Activated naive CD8-positive, alpha-beta T cell treated with anti-CD3 and anti-CD28 coated beads for 36 hours (primary cell): ENCODE results near the gene MRPL33. TPM values are rescaled to one million over a fixed set of nuclear protein-coding genes. Genes with fewer than 3 reads are reported as not detected.
"Not testable (repeated sequence)": the region's sequence is repeated elsewhere in the genome, so short reads cannot be mapped to it uniquely, and the experiment has no call there.

Source experiments
- DNase-seq: peaks from one replicate; pipeline ENCODE4 v3.0.0; 2021
- H3K27ac Mint-ChIP-seq: one replicate; pipeline ENCODE4 v1.8.0; 2022; ENCODE audit warnings: mild to moderate bottlenecking, moderate library complexity, mixed read lengths
- H3K27me3 Mint-ChIP-seq: one replicate; pipeline ENCODE4 v1.8.0; 2022; ENCODE audit warnings: mild to moderate bottlenecking, mixed read lengths
- H3K36me3 Mint-ChIP-seq: one replicate; pipeline ENCODE4 v1.8.0; 2021; ENCODE audit warnings: mild to moderate bottlenecking, mixed read lengths
- H3K4me1 Mint-ChIP-seq: one replicate; pipeline ENCODE4 v1.8.0; 2021; ENCODE audit warnings: mixed read lengths
- H3K4me3 Mint-ChIP-seq: one replicate; pipeline ENCODE4 v1.8.0; 2022; ENCODE audit warnings: mild to moderate bottlenecking, moderate library complexity, mixed read lengths
- H3K9me3 Mint-ChIP-seq: one replicate; pipeline ENCODE4 v1.8.0; 2022; ENCODE audit warnings: mixed read lengths
- total RNA-seq, 2 experiments: library from RNA; stranded (reverse); gene quantifications; one replicate each; pipeline ENCODE4 v1.2.3, GENCODE V29; 2021

MRPL33 gene
- total RNA-seq, 2 experiments from 2014 or later, result 68.9 to 82.6 TPM

DNA sequence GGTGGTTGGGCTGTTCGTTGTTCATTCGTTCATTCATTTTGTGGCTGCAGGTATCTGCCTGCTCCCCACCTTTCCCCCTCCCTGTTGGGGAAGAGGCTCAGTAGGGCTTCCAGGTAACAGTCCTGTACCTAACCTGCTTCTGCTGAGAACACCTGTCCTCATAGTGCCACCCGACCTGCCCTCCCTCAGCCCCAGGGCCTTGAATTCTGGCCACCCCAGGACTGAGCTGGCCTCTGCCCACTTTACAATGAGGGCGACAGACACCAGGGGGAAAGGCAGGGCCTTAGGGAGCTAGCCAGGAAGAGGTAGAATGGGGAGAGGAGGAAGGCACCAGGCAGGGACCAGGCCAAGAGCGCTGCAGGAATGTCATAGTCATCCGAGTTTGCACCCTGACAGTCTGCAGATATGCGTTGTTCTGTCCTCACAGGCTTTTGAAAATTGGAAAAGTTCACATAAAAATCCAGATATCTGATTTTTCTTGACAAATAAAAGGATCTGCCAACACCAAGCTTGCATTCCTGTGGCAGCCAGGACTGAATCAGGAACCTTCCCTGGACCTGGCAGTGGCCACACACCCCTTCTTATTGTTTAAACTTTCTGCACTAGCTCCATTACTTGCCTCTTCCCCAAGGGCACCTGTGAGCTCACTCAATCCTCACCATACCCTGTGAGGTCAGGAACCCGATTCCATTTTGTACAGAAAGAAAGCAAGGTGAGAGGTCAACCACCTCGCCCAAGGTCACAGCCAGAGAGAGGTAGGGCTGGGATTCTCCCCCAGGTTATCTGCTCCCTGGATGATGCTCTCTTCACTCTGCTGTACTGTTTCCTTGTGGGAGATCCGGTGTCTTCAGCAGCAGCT, 35.3 kb upstream of the MRPL33 start:
- Mint-ChIP-seq H3K4me1 (peaks cover 9% of the 10 kb centered on the region), H3K27ac (peak overlapping the region; percentile 16), H3K4me3 (peak overlapping the region; percentile 34)

DNA sequence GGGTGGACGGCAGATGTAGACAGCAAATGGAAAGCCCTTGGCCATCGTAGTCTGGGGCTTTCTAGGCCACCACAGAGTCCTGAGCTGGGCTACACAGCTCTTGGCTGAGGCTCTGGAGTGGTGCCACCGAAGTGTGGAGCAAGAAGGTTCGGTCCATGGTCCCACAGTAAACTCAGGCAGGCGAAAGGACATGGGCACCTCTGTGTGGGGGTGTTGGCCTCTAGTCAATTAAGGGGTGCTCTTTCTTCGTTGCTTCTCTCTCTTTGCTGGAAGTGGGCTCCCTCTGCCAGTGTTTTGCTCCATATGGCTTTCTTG, 34.7 kb upstream of the MRPL33 start:
- DNase-seq, result no peak
- H3K27ac Mint-ChIP-seq, result no peak overlapping the region
- H3K9me3 Mint-ChIP-seq, result peaks cover 2% of the 10 kb centered on the region
- H3K36me3 Mint-ChIP-seq, result no peaks in the 10 kb centered on the region
- peaks cover 9% of the 10 kb centered on the region for H3K4me1 Mint-ChIP-seq
- no peak overlapping the region for H3K4me3 Mint-ChIP-seq
- H3K27me3 Mint-ChIP-seq, result no peaks in the 10 kb centered on the region

More for the DNA sequence above, 35.3 kb upstream of the MRPL33 start:
- no peak for DNase-seq
- no peaks in the 10 kb centered on the region for H3K36me3 Mint-ChIP-seq
- H3K27me3 Mint-ChIP-seq, result no peaks in the 10 kb centered on the region
- H3K9me3 Mint-ChIP-seq, result peaks cover 2% of the 10 kb centered on the region

GRCh38 chr2:27737676-27738348, 33.7 kb upstream of the MRPL33 start:
- no peak overlapping the region for H3K27ac Mint-ChIP-seq
- no peaks in the 10 kb centered on the region for H3K27me3 Mint-ChIP-seq
- H3K4me3 Mint-ChIP-seq, result no peak overlapping the region
- no peak for DNase-seq
- peaks cover 2% of the 10 kb centered on the region for H3K9me3 Mint-ChIP-seq
- H3K4me1 Mint-ChIP-seq, result peaks cover 9% of the 10 kb centered on the region
- no peaks in the 10 kb centered on the region for H3K36me3 Mint-ChIP-seq

GRCh38 chr2:27738349-27739057, 33.0 kb upstream of the MRPL33 start:
- H3K9me3 Mint-ChIP-seq, result peaks cover 2% of the 10 kb centered on the region
- no peaks in the 10 kb centered on the region for H3K36me3 Mint-ChIP-seq
- no peaks in the 10 kb centered on the region for H3K27me3 Mint-ChIP-seq
- H3K27ac Mint-ChIP-seq, result no peak overlapping the region
- H3K4me1 Mint-ChIP-seq, result peaks cover 9% of the 10 kb centered on the region
- H3K4me3 Mint-ChIP-seq, result no peak overlapping the region
- DNase-seq, result no peak

GRCh38 chr2:27739058-27739373, 32.5 kb upstream of the MRPL33 start:
- no peaks in the 10 kb centered on the region for H3K27me3 Mint-ChIP-seq
- DNase-seq, result no peak
- no peaks in the 10 kb centered on the region for H3K36me3 Mint-ChIP-seq
- H3K4me3 Mint-ChIP-seq, result no peak overlapping the region
- H3K4me1 Mint-ChIP-seq, result peaks cover 9% of the 10 kb centered on the region
- H3K9me3 Mint-ChIP-seq, result peaks cover 2% of the 10 kb centered on the region
- H3K27ac Mint-ChIP-seq, result no peak overlapping the region

DNA sequence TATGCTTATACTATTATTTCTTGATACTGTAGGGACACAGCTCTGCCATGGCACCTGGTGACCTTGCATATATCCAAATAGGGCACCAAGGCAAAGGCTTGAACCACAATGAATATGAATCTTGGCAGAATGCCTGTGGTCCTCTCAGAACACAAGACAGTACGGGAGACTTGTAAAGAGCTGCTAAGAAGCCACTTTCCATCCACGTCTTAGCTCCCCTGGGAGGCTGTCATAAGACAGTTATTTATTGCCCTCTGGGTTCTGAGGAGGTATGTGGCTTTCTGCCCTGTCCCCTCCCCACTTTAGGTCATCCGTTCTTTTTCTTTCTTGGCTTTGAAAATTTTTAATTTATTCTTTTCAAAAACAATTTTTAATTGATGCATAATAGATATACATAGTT, 29.8 kb upstream of the MRPL33 start:
- no peak for DNase-seq
- no peaks in the 10 kb centered on the region for H3K27me3 Mint-ChIP-seq
- no peaks in the 10 kb centered on the region for H3K4me1 Mint-ChIP-seq
- no peak overlapping the region for H3K4me3 Mint-ChIP-seq
- no peaks in the 10 kb centered on the region for H3K9me3 Mint-ChIP-seq
- H3K27ac Mint-ChIP-seq, result no peak overlapping the region
- H3K36me3 Mint-ChIP-seq, result no peaks in the 10 kb centered on the region

GRCh38 chr2:27742571-27742970, 28.9 kb upstream of the MRPL33 start:
- no peak for DNase-seq
- Mint-ChIP-seq H3K36me3 (no peaks in the 10 kb centered on the region), H3K27ac (no peak overlapping the region), H3K4me3 (no peak overlapping the region), H3K9me3 (no peaks in the 10 kb centered on the region), H3K4me1 (no peaks in the 10 kb centered on the region), H3K27me3 (no peaks in the 10 kb centered on the region)

DNA sequence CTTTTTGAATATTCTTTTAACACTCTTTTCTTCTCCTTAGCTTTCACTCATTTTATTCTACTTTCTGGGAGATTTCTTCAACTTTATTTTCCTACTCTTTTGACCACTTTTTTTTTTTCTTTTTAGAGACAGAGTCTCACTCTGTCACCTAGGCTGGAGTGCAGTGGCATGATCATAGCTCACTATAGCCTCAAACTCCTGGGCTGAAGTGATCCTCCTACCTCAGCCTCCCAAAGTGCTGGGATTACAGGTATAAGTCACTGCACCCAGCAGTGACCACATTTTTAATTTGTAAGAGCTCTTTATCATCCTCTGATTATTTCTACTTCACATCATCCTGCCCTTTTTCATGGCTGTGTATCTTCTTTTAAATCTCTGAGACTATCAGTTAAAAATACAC, 26.0 kb upstream of the MRPL33 start:
- not testable (repeated sequence) for H3K4me1 Mint-ChIP-seq, DNase-seq, H3K27me3 Mint-ChIP-seq, H3K9me3 Mint-ChIP-seq, H3K27ac Mint-ChIP-seq, H3K36me3 Mint-ChIP-seq, H3K4me3 Mint-ChIP-seq

DNA sequence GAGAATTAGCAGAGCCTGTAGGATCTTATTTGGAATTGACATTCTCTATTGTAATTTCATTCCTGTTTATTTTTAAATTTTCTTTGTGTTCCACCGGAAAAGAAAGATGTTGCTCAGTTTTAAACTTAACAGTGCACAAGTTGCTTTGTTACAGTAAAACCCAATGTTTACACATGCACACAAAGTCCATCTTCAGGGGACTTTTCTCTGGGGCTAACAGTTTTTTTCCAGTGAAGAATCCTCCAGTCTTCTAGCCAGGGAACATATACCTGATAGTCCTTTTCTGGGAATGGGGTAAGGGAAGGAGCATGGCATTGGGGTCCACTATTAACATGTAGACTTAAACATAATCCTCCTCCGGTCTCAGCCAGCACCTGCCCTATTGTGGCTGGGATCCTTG, 25.2 kb upstream of the MRPL33 start:
- Mint-ChIP-seq H3K4me1 (no peaks in the 10 kb centered on the region), H3K27me3 (peaks cover 3% of the 10 kb centered on the region), H3K27ac (no peak overlapping the region), H3K9me3 (peaks cover 7% of the 10 kb centered on the region), H3K4me3 (no peak overlapping the region), H3K36me3 (peaks cover 2% of the 10 kb centered on the region)
- no peak for DNase-seq

GRCh38 chr2:27747827-27748352, 23.6 kb upstream of the MRPL33 start:
- Mint-ChIP-seq H3K27ac (no peak overlapping the region), H3K4me3 (no peak overlapping the region), H3K36me3 (peaks cover 2% of the 10 kb centered on the region), H3K9me3 (peaks cover 7% of the 10 kb centered on the region), H3K4me1 (no peaks in the 10 kb centered on the region), H3K27me3 (peaks cover 8% of the 10 kb centered on the region)
- no peak for DNase-seq

DNA sequence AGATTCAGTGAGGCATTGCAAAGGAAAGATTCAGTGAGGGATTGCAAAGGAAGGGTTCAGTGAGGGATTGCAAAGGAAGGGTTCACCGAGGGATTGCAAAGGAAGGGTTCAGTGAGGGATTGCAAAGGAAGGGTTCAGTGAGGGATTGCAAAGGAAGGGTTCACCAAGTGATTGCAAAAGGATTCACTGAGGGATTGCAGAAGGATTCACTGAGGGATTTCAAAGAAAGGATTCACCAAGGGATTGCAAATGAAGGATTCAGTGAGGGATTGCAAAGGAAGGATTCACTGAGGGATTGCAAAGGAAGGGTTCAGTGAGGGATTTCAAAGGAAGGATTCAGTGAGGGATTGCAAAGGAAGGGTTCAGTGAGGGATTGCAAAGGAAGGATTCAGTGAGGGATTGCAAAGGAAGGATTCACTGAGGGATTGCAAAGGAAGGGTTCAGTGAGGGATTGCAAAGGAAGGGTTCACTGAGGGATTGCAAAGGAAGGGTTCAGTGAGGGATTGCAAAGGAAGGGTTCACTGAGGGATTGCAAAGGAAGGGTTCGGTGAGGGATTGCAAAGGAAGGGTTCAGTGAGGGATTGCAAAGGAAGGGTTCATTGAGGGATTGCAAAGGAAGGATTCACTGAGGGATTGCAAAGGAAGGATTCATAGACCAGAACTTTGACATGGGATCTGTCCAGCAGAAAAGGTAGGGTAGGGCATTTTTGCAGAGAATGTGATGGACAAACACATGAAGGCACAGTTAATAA, 22.5 kb upstream of the MRPL33 start:
- H3K36me3 Mint-ChIP-seq, H3K27ac Mint-ChIP-seq: not testable (repeated sequence)
- H3K27me3 Mint-ChIP-seq, result peaks cover 13% of the 10 kb centered on the region

DNA sequence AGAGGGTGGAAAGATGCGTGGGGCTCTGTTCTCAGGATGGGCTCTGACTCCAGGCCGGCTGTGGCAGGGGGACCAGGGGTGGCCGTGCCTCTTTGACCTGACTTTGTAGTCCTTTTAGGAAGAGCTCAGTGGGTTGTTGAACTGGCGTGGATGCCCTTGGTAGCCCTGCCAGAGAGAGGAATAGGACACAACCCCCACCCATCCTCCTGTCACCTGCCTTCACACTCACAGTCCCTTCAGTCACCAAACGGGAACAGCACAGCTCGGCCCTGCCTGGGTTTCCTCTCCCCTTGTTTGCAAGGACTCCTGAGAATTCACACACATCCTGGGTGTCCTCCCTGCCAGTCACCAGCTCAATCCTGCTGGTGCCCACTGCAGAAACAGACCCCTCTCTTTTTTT, 20.1 kb upstream of the MRPL33 start:
- no peak overlapping the region for H3K4me3 Mint-ChIP-seq
- H3K27ac Mint-ChIP-seq, result no peak overlapping the region
- DNase-seq, result no peak
- H3K27me3 Mint-ChIP-seq, result peaks cover 19% of the 10 kb centered on the region
- peaks cover 7% of the 10 kb centered on the region for H3K9me3 Mint-ChIP-seq
- H3K36me3 Mint-ChIP-seq, result peaks cover 2% of the 10 kb centered on the region
- no peaks in the 10 kb centered on the region for H3K4me1 Mint-ChIP-seq

More for the DNA sequence above, 22.5 kb upstream of the MRPL33 start:
- not testable (repeated sequence) for H3K4me3 Mint-ChIP-seq, H3K9me3 Mint-ChIP-seq, DNase-seq, H3K4me1 Mint-ChIP-seq

- no peak for DNase-seq
- peaks cover 19% of the 10 kb centered on the region for H3K27me3 Mint-ChIP-seq
- no peak overlapping the region for H3K4me3 Mint-ChIP-seq
- H3K4me1 Mint-ChIP-seq, result no peaks in the 10 kb centered on the region
- H3K36me3 Mint-ChIP-seq, result peaks cover 2% of the 10 kb centered on the region
- peaks cover 7% of the 10 kb centered on the region for H3K9me3 Mint-ChIP-seq
- H3K27ac Mint-ChIP-seq, result no peak overlapping the region
These were observed 18.8 kb upstream of the MRPL33 start for GRCh38 chr2:27752551-27753237.

- peak; percentile 71 for DNase-seq
- H3K9me3 Mint-ChIP-seq, result no peaks in the 10 kb centered on the region
- H3K4me3 Mint-ChIP-seq, result no peak overlapping the region
- peaks cover 16% of the 10 kb centered on the region for H3K27me3 Mint-ChIP-seq
- no peaks in the 10 kb centered on the region for H3K36me3 Mint-ChIP-seq
- H3K27ac Mint-ChIP-seq, result no peak overlapping the region
- no peaks in the 10 kb centered on the region for H3K4me1 Mint-ChIP-seq
These were observed 17.4 kb upstream of the MRPL33 start for GRCh38 chr2:27754138-27754588.
